Psoas muscle (tissue), 8 donors: Measurements from ENCODE around the gene C6orf163. TPM values are rescaled to one million over a fixed set of nuclear protein-coding genes. Genes with fewer than 3 reads are reported as not detected.
"Not testable (repeated sequence)": the region's sequence is repeated elsewhere in the genome, so short reads cannot be mapped to it uniquely, and the experiment has no call there.

Source experiments
- ATAC-seq, 4 donors: fragments of 200-7000 bp; cut with Tn5 transposase; one replicate each; pipeline ENCODE4 v1.9.1; 2020; ENCODE audit warnings: moderate library complexity in 3 of 4, mild to moderate bottlenecking in 2 of 4
- DNase-seq, 2 donors: peaks; one replicate each; pipeline ENCODE4 v3.0.0-alpha.2; 2020
- H3K27ac ChIP-seq: fragments of 200-600 bp; one replicate; pipeline ENCODE4 v1.8.0; 2022
- H3K27me3 ChIP-seq, 3 donors: fragments of 200-600 bp in 1 of 3; one replicate each; pipeline versions ENCODE4 v1.6.1 to v1.8.0; 2013 to 2022; ENCODE audit warnings: low read length in 2 of 3, mild to moderate bottlenecking in 2 of 3, moderate library complexity in 1 of 3; ENCODE audit not compliant: insufficient read depth in 3 of 3
- H3K36me3 ChIP-seq, 2 donors: fragments of 200-600 bp in 1 of 2; one replicate each; pipeline versions ENCODE4 v1.6.1 to v1.8.0; 2013 to 2022; ENCODE audit warnings: low read depth in 1 of 2, mild to moderate bottlenecking in 1 of 2, moderate library complexity in 1 of 2; ENCODE audit not compliant: insufficient read depth in 1 of 2
- H3K4me1 ChIP-seq: fragments of 200-600 bp; one replicate; pipeline ENCODE4 v1.8.0; 2022
- H3K4me3 ChIP-seq: fragments of 200-600 bp; one replicate; pipeline ENCODE4 v1.8.0; 2022; ENCODE audit warnings: mild to moderate bottlenecking
- H3K9me3 ChIP-seq: fragments of 200-600 bp; one replicate; pipeline ENCODE4 v1.8.0; 2022
- CTCF ChIP-seq: fragments of 200-600 bp; IDR thresholded peaks from one replicate; pipeline ENCODE4 v1.8.0; 2022; ENCODE audit warnings: antibody characterized with exemption
- WGBS, 3 donors: extraction: QIAGEN DNeasy Blood & Tissue Kit; methylation state at CpG; one replicate each; pipeline versions ENCODE4 v1.1.6 to v1.1.7; 2013; 5-methylcytosine and 5-hydroxymethylcytosine counted together
- intact Hi-C, 2 donors: fragments of 100-400 bp; cut with DNase I; formaldehyde crosslinking; loops; one replicate each; pipeline versions ENCODE4 v1.11.0 to v1.14.2; 2022
- polyA plus RNA-seq, 3 donors: library from polyadenylated mRNA; stranded (reverse); fragments of 200-250 nt; gene quantifications; one replicate each; pipeline ENCODE4 v1.2.3, GENCODE V29; 2013
- total RNA-seq, 4 donors: library from RNA; stranded (reverse); fragmentation: NEBNext Ultra II Directional in 2 of 4; extraction: Animal tissue kit (Norgen Biotek cat#: 25700) in 2 of 4; gene quantifications; one replicate each; pipeline versions ENCODE4 v1.2.1 to v1.2.4, GENCODE V29; 2021 to 2023
- donor health status: healthy with polysubstance abuse.
- donor health status: DM: no; HTN: no; CAD: no; lungs with moderate emphysema.
- donor health status: Bipolar disorder and iron deficiency.
- donor health status: healthy.
- donor health status: DM: yes; HTN: yes; CAD: no.
- donor health status: DM: no; HTN: no; CAD: no.
- donor health status: DM: no; HTN: no; CAD: no.
- donor health status: DM: yes; HTN: yes; CAD: no.

C6orf163 gene
- total and polyA plus RNA-seq, 7 donors = 0.22 to 1.4 (median 0.41) TPM

- Histone ChIP-seq H3K9me3 (no peaks in the 10 kb centered on the region), H3K4me3 (no peak overlapping the region), H3K27ac (no peak overlapping the region), H3K27me3 (no peaks in the 10 kb centered on the region), H3K4me1 (no peaks in the 10 kb centered on the region), H3K36me3 (no peaks in the 10 kb centered on the region)
- no peak for TF ChIP-seq CTCF
- DNase-seq (no peak), ATAC-seq (no peak)
- intact Hi-C loops = no loop called here
- WGBS, 3 donors = 86 to 88% (median 86%) methylated on average over 3 of the region's 3 CpGs
These were observed 29.5 kb upstream of the C6orf163 start for GRCh38 chr6:87315071-87315470.

GRCh38 chr6:87319271-87319987 is 25.2 kb upstream of the C6orf163 start:
- TF ChIP-seq CTCF = no peak
- Histone ChIP-seq H3K27me3 (no peaks in the 10 kb centered on the region), H3K4me1 (no peaks in the 10 kb centered on the region), H3K9me3 (no peaks in the 10 kb centered on the region), H3K27ac (no peak overlapping the region), H3K4me3 (no peak overlapping the region), H3K36me3 (no peaks in the 10 kb centered on the region)
- ATAC-seq (no peak), DNase-seq (no peak)
- WGBS, 3 donors = 84 to 89% (median 88%) methylated on average over 3 of the region's 3 CpGs
- intact Hi-C loops = no loop called here

GRCh38 chr6:87322304-87323212 is 22.1 kb upstream of the C6orf163 start, which contains the start of gene SMIM8:
SMIM8 (plus strand) TSS chr6:87322588; CDS start chr6:87337032, 14,444 bp downstream.
- TF ChIP-seq CTCF = peak; percentile 99
- no peaks in the 10 kb centered on the region for H3K36me3 ChIP-seq
- intact Hi-C loops = loop anchor here (5.0 kb wide), 1 partner anchor 150 kb away; the partner anchor contains the start of gene SLC35A1 (in 2 of the 2)

GRCh38 chr6:87323880-87324279 is 20.7 kb upstream of the C6orf163 start:
- H3K4me3 ChIP-seq, H3K9me3 ChIP-seq, H3K27ac ChIP-seq, H3K4me1 ChIP-seq, H3K36me3 ChIP-seq, DNase-seq, H3K27me3 ChIP-seq, ATAC-seq: not testable (repeated sequence)
- intact Hi-C loops = loop anchor here (5.0 kb wide), 1 partner anchor 148 kb away; the partner anchor contains the start of gene SLC35A1 (in 2 of the 2)
- 95 to 100% (median 100%) methylated on average over 1 of the region's 1 CpG for WGBS, 3 donors

More at GRCh38 chr6:87322304-87323212, 22.1 kb upstream of the C6orf163 start, which contains the start of gene SMIM8:
- H3K4me1 ChIP-seq = no peaks in the 10 kb centered on the region
- H3K27me3 ChIP-seq = no peaks in the 10 kb centered on the region
- H3K9me3 ChIP-seq = no peaks in the 10 kb centered on the region
- 0 to 1% (median 0%) methylated on average over 46 to 60 of the region's 60 CpGs for WGBS, 3 donors
- DNase-seq (peak; percentile 86 to 92), ATAC-seq (peak; percentile 100)
- peak within 1 kb of the TSS; percentile 97 for H3K4me3 ChIP-seq
- H3K27ac ChIP-seq = peak within 1 kb of the TSS; percentile 78

- Histone ChIP-seq H3K9me3 (no peaks in the 10 kb centered on the region), H3K27me3 (no peaks in the 10 kb centered on the region), H3K36me3 (no peaks in the 10 kb centered on the region), H3K4me1 (no peaks in the 10 kb centered on the region), H3K27ac (no peak overlapping the region), H3K4me3 (no peak overlapping the region)
- DNase-seq = no peak
- TF ChIP-seq CTCF = no peak
- ATAC-seq = no peak
- intact Hi-C loops = no loop called here
These were observed 13.7 kb upstream of the C6orf163 start for GRCh38 chr6:87330961-87331360.
